WTC11 (cell line): Measurements from ENCODE around the gene SHBG.

Experiments
- CBFB ChIP-seq: sonication (generic); formaldehyde crosslinking; IDR thresholded peaks from 2 replicates; pipeline ENCODE4 v1.8.1; 2022; ENCODE audit warnings: mild to moderate bottlenecking, low read depth, missing genetic modification reagents
- CTCF ChIP-seq: fragments of 200-600 bp; IDR thresholded peaks from 2 replicates; pipeline ENCODE4 v1.8.0; 2022; ENCODE audit warnings: antibody characterized with exemption
- PRDM15 ChIP-seq: sonication (generic); formaldehyde crosslinking; IDR thresholded peaks from 2 replicates; pipeline ENCODE4 v1.8.0; 2022; ENCODE audit warnings: missing genetic modification reagents
- ZNF263 ChIP-seq: sonication (generic); formaldehyde crosslinking; IDR thresholded peaks from 2 replicates; pipeline ENCODE4 v1.8.1; 2022; ENCODE audit warnings: low read depth, mild to moderate bottlenecking, moderate library complexity, missing genetic modification reagents

- TF ChIP-seq CTCF (no peak), CBFB (CRISPR knock-in tag) (no peak), PRDM15 (CRISPR knock-in tag) (no peak), ZNF263 (no peak)
These were observed 25.1 kb downstream of the SHBG start for GRCh38 chr17:7654832-7655540.
